Measurements from ENCODE around the gene KPNA2. TPM values are rescaled to one million over a fixed set of nuclear protein-coding genes. Genes with fewer than 3 reads are reported as not detected.

The KPNA2 gene
- total and polyA plus RNA-seq, 9 of the 15 experiments (the other 6 are each of a cell fraction or from before 2014, with no cell fraction given): 132 to 984 (median 241) TPM

DNA sequence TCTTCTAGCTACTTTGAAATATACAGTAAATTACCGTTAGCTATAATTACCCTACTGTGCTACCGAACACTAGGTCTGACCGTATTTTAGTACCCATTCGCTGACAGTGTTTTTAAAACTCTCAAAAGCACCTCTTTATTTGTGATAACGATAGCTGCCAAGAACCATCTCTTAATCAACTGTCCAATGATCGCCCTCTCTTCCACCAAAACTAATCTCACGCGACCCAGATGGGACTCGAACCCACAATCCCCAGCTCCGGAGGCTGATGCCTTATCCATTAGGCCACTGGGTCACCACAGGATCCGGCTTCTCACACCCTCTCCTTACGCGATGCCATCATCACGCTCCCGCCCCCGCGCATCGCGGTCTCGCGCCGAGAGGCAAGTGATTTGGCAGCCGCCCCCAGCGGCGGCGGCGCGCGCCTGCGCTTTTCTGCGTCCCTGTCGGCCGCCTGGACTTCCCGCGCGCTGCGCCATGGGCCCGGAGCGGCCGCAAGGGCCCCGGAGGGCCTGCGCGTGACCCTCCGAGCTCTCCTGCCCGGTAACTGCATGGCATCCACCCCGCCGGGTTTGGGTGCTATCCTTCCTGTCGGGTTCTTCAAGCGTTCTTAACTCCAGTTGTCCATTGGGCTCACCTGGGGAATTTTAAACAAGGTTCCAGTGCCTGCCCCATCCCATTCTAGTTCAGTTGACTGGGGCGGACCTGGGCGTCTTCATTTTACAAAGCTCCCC, 15.7 kb upstream of the KPNA2 start (continued):
- TF ChIP-seq, protein P1, sequence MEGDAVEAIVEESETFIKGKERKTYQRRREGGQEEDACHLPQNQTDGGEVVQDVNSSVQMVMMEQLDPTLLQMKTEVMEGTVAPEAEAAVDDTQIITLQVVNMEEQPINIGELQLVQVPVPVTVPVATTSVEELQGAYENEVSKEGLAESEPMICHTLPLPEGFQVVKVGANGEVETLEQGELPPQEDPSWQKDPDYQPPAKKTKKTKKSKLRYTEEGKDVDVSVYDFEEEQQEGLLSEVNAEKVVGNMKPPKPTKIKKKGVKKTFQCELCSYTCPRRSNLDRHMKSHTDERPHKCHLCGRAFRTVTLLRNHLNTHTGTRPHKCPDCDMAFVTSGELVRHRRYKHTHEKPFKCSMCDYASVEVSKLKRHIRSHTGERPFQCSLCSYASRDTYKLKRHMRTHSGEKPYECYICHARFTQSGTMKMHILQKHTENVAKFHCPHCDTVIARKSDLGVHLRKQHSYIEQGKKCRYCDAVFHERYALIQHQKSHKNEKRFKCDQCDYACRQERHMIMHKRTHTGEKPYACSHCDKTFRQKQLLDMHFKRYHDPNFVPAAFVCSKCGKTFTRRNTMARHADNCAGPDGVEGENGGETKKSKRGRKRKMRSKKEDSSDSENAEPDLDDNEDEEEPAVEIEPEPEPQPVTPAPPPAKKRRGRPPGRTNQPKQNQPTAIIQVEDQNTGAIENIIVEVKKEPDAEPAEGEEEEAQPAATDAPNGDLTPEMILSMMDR (IDR thresholded peaks at IDR 0.05 in 2 of 3, conservative IDR thresholded peaks at IDR 0.05 in 1 of 3; ENCODE audit: insufficient read depth in 2 of 3, low read depth in 1 of 3, low read length in 3 of 3): peak; percentile 46 to 62 (median 50); a peak in 5 of 6 replicates
- TF ChIP-seq, protein P2, sequence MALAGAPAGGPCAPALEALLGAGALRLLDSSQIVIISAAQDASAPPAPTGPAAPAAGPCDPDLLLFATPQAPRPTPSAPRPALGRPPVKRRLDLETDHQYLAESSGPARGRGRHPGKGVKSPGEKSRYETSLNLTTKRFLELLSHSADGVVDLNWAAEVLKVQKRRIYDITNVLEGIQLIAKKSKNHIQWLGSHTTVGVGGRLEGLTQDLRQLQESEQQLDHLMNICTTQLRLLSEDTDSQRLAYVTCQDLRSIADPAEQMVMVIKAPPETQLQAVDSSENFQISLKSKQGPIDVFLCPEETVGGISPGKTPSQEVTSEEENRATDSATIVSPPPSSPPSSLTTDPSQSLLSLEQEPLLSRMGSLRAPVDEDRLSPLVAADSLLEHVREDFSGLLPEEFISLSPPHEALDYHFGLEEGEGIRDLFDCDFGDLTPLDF (CRISPR knock-in tag; IDR thresholded peaks at IDR 0.05): peak; percentile 94
- TF ChIP-seq RBM39 (optimal IDR thresholded peaks at IDR 0.05; ENCODE audit: low read depth, low read length) (no peak), CXXC5 (CRISPR knock-in tag; IDR thresholded peaks at IDR 0.05) (peak; percentile 97), SP1 (CRISPR knock-in tag; IDR thresholded peaks at IDR 0.05) (peak; percentile 93), CTBP1 (IDR thresholded peaks at IDR 0.05; ENCODE audit: borderline replicate concordance) (peak; percentile 99), ZNF668 (CRISPR knock-in tag; IDR thresholded peaks at IDR 0.05) (0 out of 2 replicates have a peak, but pooled peaks have one; percentile 5), ZNF507 (tag; conservative IDR thresholded peaks at IDR 0.05) (no peak), NEUROD1 (IDR thresholded peaks at IDR 0.05; ENCODE audit: borderline replicate concordance, low read depth, low read length, partially characterized antibody) (peak; percentile 72), POLR3A (IDR thresholded peaks at IDR 0.05; ENCODE audit: borderline replicate concordance, extremely low read depth, insufficient read depth, insufficient read length) (peak; percentile 94), ZNF197 (CRISPR knock-in tag; IDR thresholded peaks at IDR 0.05; ENCODE audit: low read depth) (0 out of 2 replicates have a peak, but pooled peaks have one; percentile 54), SMAD1 (IDR thresholded peaks at IDR 0.05; ENCODE audit: low read depth, low read length, partially characterized antibody) (peak; percentile 49), MTA3 (IDR thresholded peaks at IDR 0.05; ENCODE audit: borderline replicate concordance) (peak; percentile 76; the same call in 1 of the 2 replicates), NFATC3 (IDR thresholded peaks at IDR 0.05) (no peak), BRD4 (IDR thresholded peaks at IDR 0.05) (peak; percentile 96), ZNF134 (CRISPR knock-in tag; conservative IDR thresholded peaks at IDR 0.05) (no peak)
- TF ChIP-seq, protein P3, sequence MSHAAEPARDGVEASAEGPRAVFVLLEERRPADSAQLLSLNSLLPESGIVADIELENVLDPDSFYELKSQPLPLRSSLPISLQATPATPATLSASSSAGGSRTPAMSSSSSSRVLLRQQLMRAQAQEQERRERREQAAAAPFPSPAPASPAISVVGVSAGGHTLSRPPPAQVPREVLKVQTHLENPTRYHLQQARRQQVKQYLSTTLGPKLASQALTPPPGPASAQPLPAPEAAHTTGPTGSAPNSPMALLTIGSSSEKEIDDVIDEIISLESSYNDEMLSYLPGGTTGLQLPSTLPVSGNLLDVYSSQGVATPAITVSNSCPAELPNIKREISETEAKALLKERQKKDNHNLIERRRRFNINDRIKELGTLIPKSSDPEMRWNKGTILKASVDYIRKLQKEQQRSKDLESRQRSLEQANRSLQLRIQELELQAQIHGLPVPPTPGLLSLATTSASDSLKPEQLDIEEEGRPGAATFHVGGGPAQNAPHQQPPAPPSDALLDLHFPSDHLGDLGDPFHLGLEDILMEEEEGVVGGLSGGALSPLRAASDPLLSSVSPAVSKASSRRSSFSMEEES (CRISPR knock-in tag; IDR thresholded peaks at IDR 0.05): no peak
- TF ChIP-seq, protein P4, sequence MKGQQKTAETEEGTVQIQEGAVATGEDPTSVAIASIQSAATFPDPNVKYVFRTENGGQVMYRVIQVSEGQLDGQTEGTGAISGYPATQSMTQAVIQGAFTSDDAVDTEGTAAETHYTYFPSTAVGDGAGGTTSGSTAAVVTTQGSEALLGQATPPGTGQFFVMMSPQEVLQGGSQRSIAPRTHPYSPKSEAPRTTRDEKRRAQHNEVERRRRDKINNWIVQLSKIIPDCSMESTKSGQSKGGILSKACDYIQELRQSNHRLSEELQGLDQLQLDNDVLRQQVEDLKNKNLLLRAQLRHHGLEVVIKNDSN (CRISPR knock-in tag; IDR thresholded peaks at IDR 0.05): peak; percentile 44
- TF ChIP-seq, protein P5, sequence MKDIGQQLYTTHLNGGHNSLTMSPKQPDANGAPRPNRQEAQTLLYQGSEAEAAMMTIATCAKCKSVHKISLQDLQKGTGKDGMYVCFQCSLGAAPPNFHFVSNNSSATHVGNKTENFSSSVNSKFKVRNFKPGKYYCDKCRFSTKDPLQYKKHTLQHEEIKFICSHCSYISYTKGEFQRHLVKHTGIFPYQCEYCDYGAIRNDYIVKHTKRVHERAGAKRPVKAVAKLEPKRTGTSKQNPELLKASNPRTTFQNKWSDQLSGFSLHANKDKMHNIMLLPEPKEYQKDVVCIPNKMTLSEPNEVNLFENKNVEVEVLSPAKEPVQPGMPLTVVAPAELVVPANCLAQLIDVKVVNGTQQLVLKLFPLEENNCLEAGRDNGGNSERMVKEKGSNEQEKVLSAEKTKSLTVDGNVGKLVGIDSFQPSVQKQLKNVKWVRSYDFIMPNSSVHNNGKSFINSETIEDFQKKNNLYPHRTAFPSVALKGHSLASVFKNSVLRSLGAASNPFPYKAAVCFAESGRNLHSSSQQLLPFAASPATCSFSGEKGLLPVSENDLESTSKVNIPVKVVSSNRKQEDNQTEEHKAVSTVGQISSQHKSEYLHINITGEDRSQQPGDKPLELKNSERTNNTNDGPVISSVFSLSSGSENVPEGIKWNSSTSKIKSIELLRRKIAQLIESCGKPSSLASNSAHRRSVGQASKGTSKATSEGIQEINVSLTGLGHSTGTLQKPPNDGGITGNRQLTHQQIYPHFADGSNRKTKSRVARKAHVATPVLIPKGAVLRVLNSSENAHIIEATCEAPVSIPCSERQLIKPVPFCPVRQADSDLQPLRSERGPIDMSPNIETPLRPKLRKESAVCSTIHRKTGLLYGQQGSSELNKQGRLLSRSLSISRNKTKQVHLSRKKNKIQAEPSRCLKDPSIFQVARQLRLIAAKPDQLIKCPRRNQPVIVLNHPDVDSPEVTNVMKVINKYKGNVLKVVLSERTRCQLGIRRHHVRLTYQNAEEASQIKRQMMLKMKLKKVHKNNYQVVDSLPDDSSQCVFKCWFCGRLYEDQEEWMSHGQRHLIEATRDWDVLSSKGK (CRISPR knock-in tag; IDR thresholded peaks at IDR 0.05): no peak

Data from K562 (cell line).